ENCODE measurements around the gene LTBP2.

LTBP2 gene

GRCh38 chr14:74511966-74512830, 99.8 kb downstream of the LTBP2 start:
- FAIRE-seq (no peak), DNase-seq (ENCODE audit: insufficient read length) (no peak)
- no peak for TF ChIP-seq POLR2A (IDR thresholded peaks at IDR 0.05; ENCODE audit: low read depth, low read length)

- no peak for TF ChIP-seq POLR2AphosphoS5 (IDR thresholded peaks at IDR 0.05; ENCODE audit: low read depth, low read length)
- no peak for TF ChIP-seq POLR2A (IDR thresholded peaks at IDR 0.05; ENCODE audit: low read depth, low read length)
- TF ChIP-seq TAF1 (IDR thresholded peaks at IDR 0.05; ENCODE audit: borderline replicate concordance, low read depth, low read length) = no peak
- no peak for DNase-seq (ENCODE audit: insufficient read length)
- no peak for FAIRE-seq
These were observed 101.1 kb downstream of the LTBP2 start for GRCh38 chr14:74510959-74511409.

GRCh38 chr14:74510223-74510931, 101.7 kb downstream of the LTBP2 start:
- no peak for DNase-seq (ENCODE audit: insufficient read length)
- TF ChIP-seq TAF1 (IDR thresholded peaks at IDR 0.05; ENCODE audit: borderline replicate concordance, low read depth, low read length) (no peak), POLR2A (IDR thresholded peaks at IDR 0.05; ENCODE audit: low read depth, low read length) (no peak), POLR2AphosphoS5 (IDR thresholded peaks at IDR 0.05; ENCODE audit: low read depth, low read length) (no peak)
- FAIRE-seq = no peak

GRCh38 chr14:74509587-74510222, 102.3 kb downstream of the LTBP2 start:
- no peak for FAIRE-seq
- TF ChIP-seq POLR2AphosphoS5 (IDR thresholded peaks at IDR 0.05; ENCODE audit: low read depth, low read length) (no peak), POLR2A (IDR thresholded peaks at IDR 0.05; ENCODE audit: low read depth, low read length) (no peak), TAF1 (IDR thresholded peaks at IDR 0.05; ENCODE audit: borderline replicate concordance, low read depth, low read length) (no peak)
- no peak for DNase-seq (ENCODE audit: insufficient read length)

DNA sequence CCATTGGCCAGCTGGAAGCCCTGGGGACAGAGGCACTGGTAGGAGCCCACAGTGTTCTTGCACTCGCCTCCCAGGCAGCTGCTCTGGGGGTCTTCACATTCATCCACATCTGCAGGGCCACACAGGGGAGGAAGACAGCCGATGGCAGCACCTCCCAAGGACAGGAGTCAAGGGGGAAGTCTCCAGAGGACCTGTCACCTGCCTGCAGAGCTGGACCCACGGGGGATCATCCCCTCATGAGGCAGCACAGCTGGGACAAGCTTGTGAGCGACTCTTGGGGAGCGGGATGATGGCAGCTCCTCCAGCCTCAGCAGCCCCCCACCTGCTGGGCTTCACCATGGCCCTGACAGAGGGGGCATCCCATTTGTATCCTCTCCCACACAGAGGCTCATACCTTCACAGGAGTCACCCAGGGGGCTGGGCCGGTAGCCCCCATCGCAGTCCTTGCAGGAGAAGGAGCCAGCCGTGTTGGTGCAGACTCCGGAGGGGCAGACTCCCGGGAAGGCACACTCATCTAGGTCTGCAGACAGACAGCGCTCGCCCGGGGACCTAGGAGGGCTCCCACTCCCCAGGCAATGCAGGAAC, 103.1 kb downstream of the LTBP2 start:
- FAIRE-seq (no peak), DNase-seq (ENCODE audit: insufficient read length) (peak; percentile 7)
- no peak for TF ChIP-seq POLR2A (IDR thresholded peaks at IDR 0.05; ENCODE audit: low read depth, low read length)
- no peak for TF ChIP-seq TAF1 (IDR thresholded peaks at IDR 0.05; ENCODE audit: borderline replicate concordance, low read depth, low read length)
- TF ChIP-seq POLR2AphosphoS5 (IDR thresholded peaks at IDR 0.05; ENCODE audit: low read depth, low read length) = no peak

GRCh38 chr14:74508292-74508731, 103.7 kb downstream of the LTBP2 start:
- peak; percentile 5 for DNase-seq (ENCODE audit: insufficient read length)
- TF ChIP-seq POLR2AphosphoS5 (IDR thresholded peaks at IDR 0.05; ENCODE audit: low read depth, low read length) (no peak), TAF1 (IDR thresholded peaks at IDR 0.05; ENCODE audit: borderline replicate concordance, low read depth, low read length) (no peak), POLR2A (IDR thresholded peaks at IDR 0.05; ENCODE audit: low read depth, low read length) (no peak)
- FAIRE-seq = no peak

- TF ChIP-seq POLR2A (IDR thresholded peaks at IDR 0.05; ENCODE audit: low read depth, low read length) = no peak
- no peak for FAIRE-seq
- no peak for DNase-seq (ENCODE audit: insufficient read length)
These were observed 104.2 kb downstream of the LTBP2 start for GRCh38 chr14:74507840-74508239.

- FAIRE-seq (no peak), DNase-seq (ENCODE audit: insufficient read length) (no peak)
- no peak for TF ChIP-seq POLR2AphosphoS5 (IDR thresholded peaks at IDR 0.05; ENCODE audit: low read depth, low read length)
- TF ChIP-seq POLR2A (IDR thresholded peaks at IDR 0.05; ENCODE audit: low read depth, low read length) = no peak
- TF ChIP-seq TAF1 (IDR thresholded peaks at IDR 0.05; ENCODE audit: borderline replicate concordance, low read depth, low read length) = no peak
These were observed 105.0 kb downstream of the LTBP2 start for GRCh38 chr14:74507085-74507484.

GRCh38 chr14:74506411-74506851, 105.6 kb downstream of the LTBP2 start:
- no peak for TF ChIP-seq POLR2AphosphoS5 (IDR thresholded peaks at IDR 0.05; ENCODE audit: low read depth, low read length)
- TF ChIP-seq TAF1 (IDR thresholded peaks at IDR 0.05; ENCODE audit: borderline replicate concordance, low read depth, low read length) = no peak
- no peak for TF ChIP-seq POLR2A (IDR thresholded peaks at IDR 0.05; ENCODE audit: low read depth, low read length)
- DNase-seq (ENCODE audit: insufficient read length) (peak; percentile 8), FAIRE-seq (no peak)

DNA sequence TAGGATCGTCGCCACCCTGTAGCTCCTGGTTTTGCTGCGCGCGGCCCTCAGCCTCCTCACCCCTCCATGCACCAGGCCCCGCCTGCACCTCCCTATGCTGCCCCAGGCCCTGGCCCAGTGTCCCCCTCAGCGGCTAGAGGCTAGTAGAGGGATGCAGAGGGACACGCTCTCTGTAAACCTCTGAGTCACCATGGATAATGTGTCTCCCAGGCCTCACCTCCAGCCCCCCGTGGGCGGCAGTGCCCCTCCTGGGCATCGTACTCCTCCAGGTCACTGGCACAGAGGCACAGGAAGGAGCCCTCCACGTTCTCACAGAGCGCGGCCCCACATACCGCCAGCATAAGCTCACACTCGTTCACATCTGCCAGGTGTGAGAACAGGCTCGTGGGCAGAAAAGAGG, 106.2 kb downstream of the LTBP2 start:
- DNase-seq (ENCODE audit: insufficient read length) (peak; percentile 5), FAIRE-seq (no peak)
- TF ChIP-seq POLR2A (IDR thresholded peaks at IDR 0.05; ENCODE audit: low read depth, low read length) (no peak), TAF1 (IDR thresholded peaks at IDR 0.05; ENCODE audit: borderline replicate concordance, low read depth, low read length) (no peak), POLR2AphosphoS5 (IDR thresholded peaks at IDR 0.05; ENCODE audit: low read depth, low read length) (no peak)

Data from GM12892 (cell line).